WERI-Rb-1 (cell line): ENCODE measurements around the gene CXXC5.
A peak's percentile ranks its signal among the peaks of the same experiment; 100 is the strongest.

Experiments
- DNase-seq: peaks from one replicate; pipeline ENCODE4 v3.0.0-alpha.2; 2020
- H3K27ac ChIP-seq: fragments of 250-450 bp; sonication (Bioruptor Pico); 2 replicates; pipeline ENCODE4 v1.5.1; 2020; ENCODE audit warnings: mild to moderate bottlenecking, moderate library complexity
- H3K27me3 ChIP-seq: fragments of 250-450 bp; sonication (Bioruptor Pico); 2 replicates; pipeline ENCODE4 v1.5.1; 2021; ENCODE audit warnings: mild to moderate bottlenecking, low read depth, moderate library complexity; ENCODE audit not compliant: insufficient read depth, severe bottlenecking
- H3K36me3 ChIP-seq: fragments of 250-450 bp; sonication (Bioruptor Pico); 2 replicates; pipeline ENCODE4 v1.5.1; 2020; ENCODE audit warnings: mild to moderate bottlenecking, moderate library complexity
- H3K4me3 ChIP-seq: 2 replicates; pipeline ENCODE4 v1.5.1; 2011; ENCODE audit warnings: low read depth, mild to moderate bottlenecking, control low read depth, low read length
- H3K9me3 ChIP-seq: fragments of 250-450 bp; sonication (Bioruptor Pico); 2 replicates; pipeline ENCODE4 v1.5.1; 2021; ENCODE audit warnings: mild to moderate bottlenecking, moderate library complexity; ENCODE audit not compliant: severe bottlenecking
- TF ChIP-seq, protein P1 (sequence below): IDR thresholded peaks from 2 replicates; pipeline ENCODE4 v1.5.1; 2011; ENCODE audit warnings: low read depth, mild to moderate bottlenecking, control low read depth, inconsistent platforms, low read length

The CXXC5 gene

GRCh38 chr5:139684881-139685749, 37.0 kb downstream of the CXXC5 start:
- TF ChIP-seq, protein P1, sequence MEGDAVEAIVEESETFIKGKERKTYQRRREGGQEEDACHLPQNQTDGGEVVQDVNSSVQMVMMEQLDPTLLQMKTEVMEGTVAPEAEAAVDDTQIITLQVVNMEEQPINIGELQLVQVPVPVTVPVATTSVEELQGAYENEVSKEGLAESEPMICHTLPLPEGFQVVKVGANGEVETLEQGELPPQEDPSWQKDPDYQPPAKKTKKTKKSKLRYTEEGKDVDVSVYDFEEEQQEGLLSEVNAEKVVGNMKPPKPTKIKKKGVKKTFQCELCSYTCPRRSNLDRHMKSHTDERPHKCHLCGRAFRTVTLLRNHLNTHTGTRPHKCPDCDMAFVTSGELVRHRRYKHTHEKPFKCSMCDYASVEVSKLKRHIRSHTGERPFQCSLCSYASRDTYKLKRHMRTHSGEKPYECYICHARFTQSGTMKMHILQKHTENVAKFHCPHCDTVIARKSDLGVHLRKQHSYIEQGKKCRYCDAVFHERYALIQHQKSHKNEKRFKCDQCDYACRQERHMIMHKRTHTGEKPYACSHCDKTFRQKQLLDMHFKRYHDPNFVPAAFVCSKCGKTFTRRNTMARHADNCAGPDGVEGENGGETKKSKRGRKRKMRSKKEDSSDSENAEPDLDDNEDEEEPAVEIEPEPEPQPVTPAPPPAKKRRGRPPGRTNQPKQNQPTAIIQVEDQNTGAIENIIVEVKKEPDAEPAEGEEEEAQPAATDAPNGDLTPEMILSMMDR, result peak; percentile 46; the same call in 1 of the 2 replicates
- no peak overlapping the region for H3K4me3 ChIP-seq
- no peaks in the 10 kb centered on the region for H3K9me3 ChIP-seq
- no peak for DNase-seq
- H3K27ac ChIP-seq, result peak overlapping the region; percentile 33
- H3K27me3 ChIP-seq, result no peaks in the 10 kb centered on the region
- H3K36me3 ChIP-seq, result peaks cover 56% of the 10 kb centered on the region

DNA sequence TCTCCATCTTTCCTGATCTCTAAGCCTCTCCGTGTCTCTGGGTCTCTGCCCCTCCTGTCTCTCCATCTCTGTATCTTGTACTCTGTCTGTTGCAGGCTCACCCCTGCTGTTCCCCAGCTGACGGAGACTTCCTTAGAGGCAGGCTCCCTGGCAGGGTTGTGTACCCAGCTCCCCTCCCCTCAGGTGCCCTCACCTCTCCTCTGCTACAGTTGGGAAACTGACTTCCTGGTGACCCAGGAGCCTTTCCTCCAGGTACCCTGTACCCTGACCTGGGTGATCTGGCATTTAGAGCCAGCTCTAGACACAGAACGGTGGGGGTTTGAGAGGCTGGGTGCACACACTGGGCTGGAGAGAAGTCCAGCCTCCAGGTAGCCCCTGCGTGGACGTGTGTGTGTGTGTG, 37.7 kb downstream of the CXXC5 start:
- H3K36me3 ChIP-seq, result peaks cover 49% of the 10 kb centered on the region

DNA sequence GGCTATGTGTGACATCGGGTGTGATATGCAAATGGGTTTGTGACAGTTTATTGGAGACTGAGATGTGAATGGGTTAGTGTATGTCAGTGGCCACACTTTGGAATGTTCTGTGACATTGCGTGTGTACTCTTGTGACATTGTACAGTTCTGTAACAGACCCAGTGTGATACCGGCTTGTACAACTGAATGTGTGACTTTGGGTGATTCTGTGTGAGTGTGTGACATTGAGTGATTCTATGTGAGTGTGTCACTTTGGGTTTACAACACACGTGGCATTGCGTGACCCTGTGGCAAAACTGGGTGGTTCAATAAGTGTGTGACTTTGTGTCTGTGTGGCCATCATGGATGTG, 38.2 kb downstream of the CXXC5 start:
- H3K36me3 ChIP-seq, result peaks cover 44% of the 10 kb centered on the region
- DNase-seq, result no peak
- no peaks in the 10 kb centered on the region for H3K27me3 ChIP-seq
- TF ChIP-seq, protein P1, result no peak
- H3K9me3 ChIP-seq, result no peaks in the 10 kb centered on the region
- peak overlapping the region; percentile 43 for H3K27ac ChIP-seq
- H3K4me3 ChIP-seq, result no peak overlapping the region

More for the DNA sequence above, 37.7 kb downstream of the CXXC5 start:
- Histone ChIP-seq H3K9me3 (no peaks in the 10 kb centered on the region), H3K4me3 (no peak overlapping the region), H3K27me3 (no peaks in the 10 kb centered on the region), H3K27ac (peak overlapping the region; percentile 29)
- TF ChIP-seq, protein P1, result no peak
- DNase-seq, result no peak

GRCh38 chr5:139686706-139687441, 38.7 kb downstream of the CXXC5 start:
- no peaks in the 10 kb centered on the region for H3K27me3 ChIP-seq
- peak overlapping the region; percentile 43 for H3K27ac ChIP-seq
- H3K4me3 ChIP-seq, result no peak overlapping the region
- H3K9me3 ChIP-seq, result no peaks in the 10 kb centered on the region
- DNase-seq, result peak; percentile 45
- peaks cover 39% of the 10 kb centered on the region for H3K36me3 ChIP-seq
- TF ChIP-seq, protein P1, result no peak

DNA sequence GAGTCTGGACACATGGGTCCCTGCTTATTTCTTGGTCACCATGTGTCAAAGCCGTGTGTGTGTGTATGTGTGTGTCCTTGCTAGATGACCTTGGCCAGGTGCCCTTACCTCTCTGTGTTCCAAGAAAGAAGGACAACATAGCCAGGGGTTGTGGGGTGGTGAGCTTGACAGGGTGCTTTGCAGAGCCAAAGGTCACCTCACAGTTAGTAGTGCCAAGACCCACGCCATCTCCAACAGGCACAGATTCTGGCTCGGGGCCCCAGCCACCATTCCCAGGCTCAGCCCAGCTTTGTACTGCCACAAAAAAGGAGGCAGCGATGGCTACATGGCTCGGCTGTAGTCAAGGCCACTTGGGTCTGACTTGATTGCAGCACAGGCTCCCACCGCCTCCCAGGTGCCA, 39.5 kb downstream of the CXXC5 start:
- Histone ChIP-seq H3K4me3 (no peak overlapping the region), H3K27me3 (no peaks in the 10 kb centered on the region), H3K27ac (peak overlapping the region; percentile 43; the same call in 1 of the 2 replicates), H3K9me3 (no peaks in the 10 kb centered on the region), H3K36me3 (peaks cover 33% of the 10 kb centered on the region)
- TF ChIP-seq, protein P1, result no peak
- no peak for DNase-seq
